HUES6 (cell line): Measurements from ENCODE around the gene PRRT1B.

ENCODE experiments used
- H3K27ac ChIP-seq: 2 replicates; pipeline ENCODE4 v1.7.0; 2013; ENCODE audit warnings: low read depth, mild to moderate bottlenecking, low read length, inconsistent platforms
- H3K27me3 ChIP-seq: 2 replicates; pipeline ENCODE4 v1.6.1; 2013; ENCODE audit warnings: low read length; ENCODE audit not compliant: control insufficient read depth, insufficient read depth
- H3K36me3 ChIP-seq: 2 replicates; pipeline ENCODE4 v1.6.1; 2013; ENCODE audit warnings: low read length; ENCODE audit not compliant: control insufficient read depth, insufficient read depth
- H3K4me1 ChIP-seq: 2 replicates; pipeline ENCODE4 v1.6.1; 2013; ENCODE audit warnings: low read length; ENCODE audit not compliant: control insufficient read depth, insufficient read depth
- H3K4me3 ChIP-seq: 2 replicates; pipeline ENCODE4 v1.5.1; 2013; ENCODE audit warnings: low read depth, low read length
- H3K9ac ChIP-seq: one replicate; pipeline ENCODE4 v1.6.1; 2013; ENCODE audit warnings: mild to moderate bottlenecking, low read length
- H3K9me3 ChIP-seq: 2 replicates; pipeline ENCODE4 v1.6.1; 2013; ENCODE audit warnings: low read depth, low read length; ENCODE audit not compliant: control insufficient read depth, insufficient read depth

Gene PRRT1B

GRCh38 chr9:131522257-131523085 is 22.9 kb upstream of the PRRT1B start:
- Histone ChIP-seq H3K36me3 (peaks cover 97% of the 10 kb centered on the region), H3K27me3 (no peaks in the 10 kb centered on the region), H3K9me3 (no peaks in the 10 kb centered on the region), H3K4me1 (no peaks in the 10 kb centered on the region), H3K27ac (no peak overlapping the region), H3K9ac (no peak overlapping the region), H3K4me3 (no peak overlapping the region)

- H3K36me3 ChIP-seq = peaks cover 97% of the 10 kb centered on the region
- no peak overlapping the region for H3K4me3 ChIP-seq
- no peak overlapping the region for H3K9ac ChIP-seq
- H3K9me3 ChIP-seq = no peaks in the 10 kb centered on the region
- no peaks in the 10 kb centered on the region for H3K27me3 ChIP-seq
- H3K4me1 ChIP-seq = no peaks in the 10 kb centered on the region
- H3K27ac ChIP-seq = no peak overlapping the region
Measured at GRCh38 chr9:131523086-131523388, 22.3 kb upstream of the PRRT1B start.

GRCh38 chr9:131523451-131524435 is 21.6 kb upstream of the PRRT1B start:
- no peaks in the 10 kb centered on the region for H3K4me1 ChIP-seq
- no peaks in the 10 kb centered on the region for H3K9me3 ChIP-seq
- no peak overlapping the region for H3K9ac ChIP-seq
- H3K36me3 ChIP-seq = peaks cover 97% of the 10 kb centered on the region
- H3K4me3 ChIP-seq = no peak overlapping the region
- no peaks in the 10 kb centered on the region for H3K27me3 ChIP-seq
- no peak overlapping the region for H3K27ac ChIP-seq

DNA sequence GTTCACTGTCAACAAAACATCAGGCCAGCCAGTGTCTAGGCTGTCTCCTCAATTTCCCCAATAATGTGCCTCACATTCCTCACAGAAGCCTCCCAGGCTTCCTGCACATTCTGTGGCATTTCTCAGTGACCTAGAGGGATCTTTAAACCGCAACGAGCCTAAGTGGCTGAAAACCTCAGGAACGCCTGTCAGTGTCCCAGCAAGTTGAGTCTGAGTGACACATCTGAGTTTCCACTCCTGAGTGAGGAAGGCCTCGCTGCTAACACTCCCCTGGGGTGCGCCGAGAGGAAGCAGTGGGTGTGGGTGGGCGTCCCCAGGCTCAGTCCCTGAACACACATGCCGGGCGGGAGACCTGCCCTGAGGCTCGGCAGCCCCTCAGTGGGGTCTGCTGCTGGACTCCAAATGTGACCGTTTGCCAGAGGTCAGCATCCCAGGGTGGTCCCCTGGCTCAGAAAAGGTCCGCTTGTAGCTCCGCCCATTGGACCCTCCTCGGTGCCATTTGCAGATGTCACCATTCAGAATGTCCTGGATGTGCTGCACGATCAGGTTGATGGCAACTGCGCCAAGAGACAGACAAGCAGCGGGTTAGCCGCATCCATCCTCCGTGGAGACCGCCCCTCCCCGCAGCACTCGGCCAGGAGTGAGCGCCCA is 20.5 kb upstream of the PRRT1B start:
- no peak overlapping the region for H3K4me3 ChIP-seq
- H3K9me3 ChIP-seq = no peaks in the 10 kb centered on the region
- H3K4me1 ChIP-seq = 0 out of 2 replicates have a peak, but pooled peaks cover under 1% of the 10 kb centered on the region
- H3K36me3 ChIP-seq = peaks cover 97% of the 10 kb centered on the region
- H3K9ac ChIP-seq = no peak overlapping the region
- no peaks in the 10 kb centered on the region for H3K27me3 ChIP-seq
- no peak overlapping the region for H3K27ac ChIP-seq

DNA sequence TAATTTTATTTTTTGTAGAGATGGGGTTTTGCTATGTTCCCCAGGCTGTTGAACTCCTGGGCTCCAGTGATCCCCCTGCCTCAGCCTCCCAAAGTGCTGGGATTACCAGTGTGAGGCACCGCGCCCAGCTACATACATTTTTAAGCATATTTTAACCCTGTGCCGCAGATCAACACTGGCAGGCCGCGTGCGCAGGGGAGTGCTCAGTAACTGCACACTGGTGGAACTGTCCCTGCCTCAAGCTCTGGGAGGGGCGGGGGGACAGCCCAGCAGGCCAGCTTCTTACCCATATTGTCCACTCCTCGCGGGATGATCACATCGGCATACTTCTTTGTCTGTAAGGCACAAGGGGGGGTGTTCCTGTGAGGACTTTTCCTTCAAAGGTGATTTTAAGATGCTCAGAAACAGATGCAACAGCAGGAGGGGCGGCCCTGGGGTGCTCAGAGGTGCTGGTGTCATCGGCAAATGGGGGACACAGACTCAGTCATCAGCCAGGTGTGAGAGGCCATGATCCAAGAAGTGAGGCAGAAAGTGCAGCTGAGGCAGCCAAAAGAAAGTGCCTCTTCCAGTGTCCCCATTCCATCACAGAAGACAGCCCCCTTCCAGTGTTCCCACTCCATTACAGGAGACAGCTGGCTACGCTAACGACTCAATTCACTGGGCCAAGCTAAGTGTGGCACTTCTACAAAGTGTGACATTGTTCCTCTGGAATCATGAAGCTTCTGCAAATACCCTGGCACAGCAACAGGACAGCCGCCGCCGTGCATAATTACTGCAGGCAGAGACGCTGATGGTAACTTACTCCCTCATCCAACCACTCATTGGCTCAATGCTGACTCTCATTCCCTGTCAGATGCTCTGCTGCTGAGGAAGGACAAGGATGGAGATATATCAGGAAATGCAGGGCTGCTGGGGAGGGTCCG is 19.4 kb upstream of the PRRT1B start:
- Histone ChIP-seq H3K36me3 (peaks cover 90% of the 10 kb centered on the region), H3K9ac (no peak overlapping the region), H3K27ac (no peak overlapping the region), H3K4me3 (no peak overlapping the region), H3K4me1 (peaks cover 7% of the 10 kb centered on the region; the same call in 1 of the 2 replicates), H3K27me3 (no peaks in the 10 kb centered on the region), H3K9me3 (no peaks in the 10 kb centered on the region)

DNA sequence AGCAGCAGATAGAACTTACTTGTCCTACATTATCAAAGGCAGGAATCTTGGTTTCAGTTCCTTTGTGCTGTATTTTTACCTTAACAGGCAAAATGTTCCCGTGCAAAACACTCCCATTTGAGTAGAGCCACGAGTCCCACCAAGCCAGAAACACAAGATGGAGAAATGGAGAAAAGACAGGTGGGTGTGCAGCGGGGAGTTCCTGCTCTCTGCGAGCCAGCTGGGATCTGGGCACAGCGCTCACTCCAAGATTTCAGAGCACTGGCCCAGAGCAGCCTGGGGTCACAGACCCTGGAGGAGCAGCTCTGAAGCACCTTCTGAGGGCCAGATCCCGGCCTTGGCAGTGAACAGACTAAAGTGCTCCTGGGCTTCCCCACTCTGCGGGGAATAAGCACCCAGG is 17.1 kb upstream of the PRRT1B start:
- Histone ChIP-seq H3K27me3 (no peaks in the 10 kb centered on the region), H3K4me1 (peaks cover 7% of the 10 kb centered on the region; the same call in 1 of the 2 replicates), H3K9ac (no peak overlapping the region), H3K4me3 (no peak overlapping the region), H3K27ac (no peak overlapping the region), H3K9me3 (no peaks in the 10 kb centered on the region), H3K36me3 (peaks cover 67% of the 10 kb centered on the region)

GRCh38 chr9:131528886-131529505 is 16.3 kb upstream of the PRRT1B start:
- H3K4me3 ChIP-seq = no peak overlapping the region
- H3K4me1 ChIP-seq = peaks cover 7% of the 10 kb centered on the region; the same call in 1 of the 2 replicates
- H3K9me3 ChIP-seq = no peaks in the 10 kb centered on the region
- no peaks in the 10 kb centered on the region for H3K27me3 ChIP-seq
- H3K36me3 ChIP-seq = peaks cover 59% of the 10 kb centered on the region
- no peak overlapping the region for H3K9ac ChIP-seq
- no peak overlapping the region for H3K27ac ChIP-seq

DNA sequence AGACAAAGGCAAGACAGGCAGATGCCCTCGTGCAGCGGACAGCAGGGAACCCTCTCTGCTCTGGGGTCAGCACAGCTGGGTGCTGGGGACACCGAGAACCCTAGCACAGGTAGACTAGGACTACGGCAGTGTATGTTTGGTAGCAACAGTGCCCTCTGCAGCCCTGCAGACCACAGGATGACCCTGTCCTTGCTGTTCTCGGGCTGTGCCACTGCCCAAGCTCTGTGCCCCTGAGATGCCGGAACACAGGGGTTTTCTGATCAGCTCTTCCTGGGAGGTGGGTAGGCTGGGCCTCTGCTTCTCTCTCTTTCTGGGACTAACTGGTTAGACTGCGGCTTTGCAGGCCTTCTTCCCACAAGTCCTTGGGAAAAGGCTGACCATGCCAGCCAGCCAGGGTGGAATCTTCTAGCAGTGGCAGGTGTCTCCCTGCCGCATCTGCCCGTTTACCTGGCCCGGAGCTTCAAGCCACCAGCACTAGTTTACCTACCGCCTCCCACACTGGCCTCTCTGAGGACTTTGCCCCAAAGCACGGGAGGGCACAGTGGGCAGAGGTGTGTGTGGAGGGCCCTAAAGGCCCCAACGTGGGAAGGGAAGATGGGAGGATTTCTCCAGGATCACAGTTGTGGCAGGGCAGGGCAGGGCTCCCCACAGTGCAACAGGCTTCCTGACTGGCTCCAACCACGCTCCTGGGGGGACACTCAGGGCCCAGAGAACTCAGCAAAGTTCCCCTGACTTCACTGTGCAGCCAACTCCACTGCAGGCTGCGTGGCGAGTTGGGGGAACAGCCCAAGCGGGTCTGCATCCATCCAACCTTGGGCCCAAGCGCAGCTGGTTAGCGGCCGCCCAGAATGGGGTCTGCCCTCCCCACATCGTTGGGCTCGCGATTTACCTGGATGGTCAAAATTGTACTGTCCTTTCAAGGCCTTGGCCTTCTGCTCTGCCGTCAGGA is 15.5 kb upstream of the PRRT1B start:
- H3K36me3 ChIP-seq = peaks cover 50% of the 10 kb centered on the region
- H3K4me3 ChIP-seq = peak overlapping the region; percentile 80
- H3K27ac ChIP-seq = no peak overlapping the region

GRCh38 chr9:131530546-131530919 is 14.8 kb upstream of the PRRT1B start:
- H3K4me1 ChIP-seq = peaks cover 7% of the 10 kb centered on the region; the same call in 1 of the 2 replicates
- no peaks in the 10 kb centered on the region for H3K9me3 ChIP-seq
- no peak overlapping the region; the same call in 1 of the 2 replicates for H3K27ac ChIP-seq
- peaks cover 45% of the 10 kb centered on the region for H3K36me3 ChIP-seq
- H3K4me3 ChIP-seq = peak overlapping the region; percentile 80
- H3K9ac ChIP-seq = peak overlapping the region; percentile 79
- no peaks in the 10 kb centered on the region for H3K27me3 ChIP-seq

More for the DNA sequence above, 15.5 kb upstream of the PRRT1B start:
- Histone ChIP-seq H3K9me3 (no peaks in the 10 kb centered on the region), H3K27me3 (no peaks in the 10 kb centered on the region), H3K9ac (peak overlapping the region; percentile 79), H3K4me1 (peaks cover 7% of the 10 kb centered on the region; the same call in 1 of the 2 replicates)
